GM13977 (cell line): Measurements from ENCODE around the gene ETV7.

ENCODE experiments used
- DNase-seq: peaks from one replicate; pipeline ENCODE4 v3.0.0; 2012; ENCODE audit warnings: low spot score
- in situ Hi-C: fragments of 300-500 bp; cut with MboI; formaldehyde crosslinking; loops from one replicate; pipeline ENCODE4 v1.12.0; 2022; ENCODE audit warnings: low sequenced_read_pairs, low pct_unique_long_range_greater_than_20kb, mixed read lengths, inconsistent platforms; ENCODE audit not compliant: unreplicated experiment
- TF ChIP-seq, protein P1 (sequence below): IDR thresholded peaks from 2 replicates; pipeline ENCODE4 v1.5.1; 2012; ENCODE audit warnings: mild to moderate bottlenecking, control low read depth; ENCODE audit not compliant: insufficient read depth; ENCODE audit errors: extremely low read depth, missing control alignments

The ETV7 gene

DNA sequence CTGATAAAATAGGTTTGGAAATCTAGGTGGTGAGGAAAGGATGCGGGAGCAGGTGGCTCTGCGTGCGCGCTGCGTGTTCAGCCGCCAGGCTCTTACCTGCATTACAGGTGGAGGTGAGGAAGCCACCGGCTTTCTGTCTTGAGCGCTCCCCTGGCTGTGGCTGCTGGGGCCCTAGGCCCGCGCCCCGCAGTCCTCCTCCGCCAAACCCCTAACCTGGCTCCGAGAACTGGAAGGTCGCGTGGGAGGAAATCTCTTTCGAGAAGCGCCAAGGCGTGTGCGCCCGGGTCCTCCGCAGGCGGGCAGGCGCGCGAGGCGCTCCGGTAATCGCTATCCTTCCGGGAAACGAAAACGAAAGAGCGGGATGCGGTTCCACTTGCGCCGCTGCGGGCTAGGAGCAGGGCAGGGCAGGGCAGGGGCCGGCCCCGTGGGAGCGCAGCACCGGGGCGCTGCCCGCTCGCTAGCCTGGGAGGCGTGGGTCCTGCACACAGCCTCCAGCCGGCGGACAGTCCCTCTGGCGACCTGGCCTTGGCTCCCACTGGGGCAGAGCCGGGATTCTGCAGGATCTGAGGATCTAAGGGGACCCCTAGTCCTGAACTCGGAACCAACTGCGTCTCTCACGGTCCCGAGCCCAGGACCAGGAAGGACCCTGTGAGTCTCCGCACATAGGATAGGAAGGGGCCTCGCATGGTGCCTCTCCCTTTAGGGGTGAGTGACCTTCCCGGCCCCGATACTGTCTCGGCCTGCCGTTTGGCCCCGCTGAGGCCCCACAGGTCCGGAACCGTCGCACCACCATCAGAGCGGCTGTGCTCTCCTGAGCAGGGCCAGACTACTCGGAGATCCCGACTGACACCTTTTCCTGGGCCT lies at the start of gene ETV7:
TSS of gene ETV7 (minus strand) at position 230 of the 864 bp plus-strand sequence. CDS start at position 102, 128 bp downstream.
- in situ Hi-C loops, result no loop called here
- peak; percentile 57 for DNase-seq
- TF ChIP-seq, protein P1, sequence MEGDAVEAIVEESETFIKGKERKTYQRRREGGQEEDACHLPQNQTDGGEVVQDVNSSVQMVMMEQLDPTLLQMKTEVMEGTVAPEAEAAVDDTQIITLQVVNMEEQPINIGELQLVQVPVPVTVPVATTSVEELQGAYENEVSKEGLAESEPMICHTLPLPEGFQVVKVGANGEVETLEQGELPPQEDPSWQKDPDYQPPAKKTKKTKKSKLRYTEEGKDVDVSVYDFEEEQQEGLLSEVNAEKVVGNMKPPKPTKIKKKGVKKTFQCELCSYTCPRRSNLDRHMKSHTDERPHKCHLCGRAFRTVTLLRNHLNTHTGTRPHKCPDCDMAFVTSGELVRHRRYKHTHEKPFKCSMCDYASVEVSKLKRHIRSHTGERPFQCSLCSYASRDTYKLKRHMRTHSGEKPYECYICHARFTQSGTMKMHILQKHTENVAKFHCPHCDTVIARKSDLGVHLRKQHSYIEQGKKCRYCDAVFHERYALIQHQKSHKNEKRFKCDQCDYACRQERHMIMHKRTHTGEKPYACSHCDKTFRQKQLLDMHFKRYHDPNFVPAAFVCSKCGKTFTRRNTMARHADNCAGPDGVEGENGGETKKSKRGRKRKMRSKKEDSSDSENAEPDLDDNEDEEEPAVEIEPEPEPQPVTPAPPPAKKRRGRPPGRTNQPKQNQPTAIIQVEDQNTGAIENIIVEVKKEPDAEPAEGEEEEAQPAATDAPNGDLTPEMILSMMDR, result no peak

DNA sequence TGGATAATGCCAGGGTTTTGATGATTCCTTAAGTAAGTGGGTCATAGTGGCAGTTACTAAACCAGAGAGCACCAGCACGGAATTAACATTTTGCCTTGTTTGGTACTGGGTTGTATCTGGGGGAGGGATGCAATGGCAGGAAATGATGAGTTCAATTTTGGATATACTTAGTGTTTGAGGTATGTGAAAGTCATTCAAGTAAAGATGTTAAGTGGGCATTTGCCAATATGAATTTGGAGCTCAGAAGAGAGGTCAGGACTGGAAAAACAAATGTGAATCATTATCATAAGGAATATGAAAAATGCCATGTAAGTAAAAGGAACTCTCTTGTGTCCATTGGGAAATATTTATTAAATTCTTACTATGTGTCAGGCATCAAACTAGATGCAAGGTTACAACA lies 49.0 kb upstream of the ETV7 start:
- no peak for DNase-seq
- TF ChIP-seq, protein P1, result no peak
- in situ Hi-C loops, result loop anchor here (10.0 kb wide), 1 partner anchor 158 kb away; the partner anchor contains the start of gene SRSF3

DNA sequence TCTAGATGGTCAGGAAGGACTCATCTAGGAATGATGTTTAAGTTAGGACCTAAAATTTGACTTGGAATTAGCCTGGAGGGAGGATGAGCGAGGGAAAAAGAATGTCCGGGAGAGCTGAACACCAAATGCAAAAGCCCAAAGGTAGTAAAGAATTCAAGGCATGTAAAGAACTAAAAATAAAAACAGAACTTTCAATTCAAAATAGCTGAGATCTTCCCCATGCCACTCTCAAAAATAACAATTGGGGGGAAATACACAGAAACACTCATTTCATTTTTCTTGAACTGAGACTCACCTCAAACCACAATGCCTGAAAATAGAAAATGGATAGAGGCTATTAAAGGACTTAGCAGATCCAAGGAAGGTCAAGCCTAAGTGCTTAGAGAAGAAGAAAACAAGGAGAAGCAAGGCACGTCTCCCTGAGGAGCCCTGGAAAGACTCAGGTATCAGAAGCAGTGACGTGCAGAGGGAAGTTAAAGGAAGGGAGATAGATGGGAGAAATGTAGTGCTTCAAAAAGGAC lies 44.7 kb upstream of the ETV7 start:
- in situ Hi-C loops, result loop anchor here (10.0 kb wide), 1 partner anchor 163 kb away; the partner anchor contains the start of gene SRSF3
- peak; percentile 28 for DNase-seq
- TF ChIP-seq, protein P1, result no peak

DNA sequence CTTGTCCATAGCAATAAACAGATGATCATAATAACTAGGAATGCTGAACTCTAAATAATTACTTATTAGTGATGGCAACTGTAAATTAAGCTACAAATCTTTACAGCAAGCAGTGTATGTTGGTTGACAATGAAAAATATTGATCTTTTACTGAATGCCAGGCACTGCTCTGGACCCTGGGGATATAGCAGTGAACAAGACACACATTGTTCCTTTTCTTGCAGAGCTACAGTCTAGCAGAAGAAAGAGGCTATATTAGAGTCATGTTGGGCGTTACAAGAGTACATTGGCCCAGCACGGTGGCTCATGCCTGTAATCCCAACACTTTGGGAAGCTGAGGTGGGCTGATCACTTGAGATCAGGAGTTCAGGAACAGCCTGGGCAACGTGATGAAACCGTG lies 43.7 kb upstream of the ETV7 start:
- TF ChIP-seq, protein P1, result no peak
- in situ Hi-C loops, result loop anchor here (10.0 kb wide), 1 partner anchor 164 kb away; the partner anchor contains the start of gene SRSF3
- DNase-seq, result no peak

DNA sequence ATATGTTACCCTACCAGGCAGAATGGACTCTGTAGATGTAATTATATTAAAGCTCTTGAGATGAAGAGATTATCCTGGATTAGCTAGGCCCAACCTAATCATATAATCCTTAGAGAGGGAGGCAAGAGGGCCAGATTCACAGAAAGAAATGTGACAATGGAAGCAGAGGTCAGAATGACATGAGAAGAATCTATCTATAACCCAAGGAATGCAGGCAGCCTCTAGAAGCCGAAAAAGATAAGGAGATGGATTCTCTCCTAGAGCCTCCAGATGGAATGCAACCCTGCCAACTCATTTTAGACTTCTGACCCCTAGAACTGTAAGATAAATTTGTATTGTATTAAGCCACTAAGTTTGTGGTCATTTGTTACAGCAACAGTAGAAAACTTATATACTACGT lies 42.9 kb upstream of the ETV7 start:
- in situ Hi-C loops, result loop anchor here (10.0 kb wide), 1 partner anchor 164 kb away; the partner anchor contains the start of gene SRSF3
- DNase-seq, result no peak
- TF ChIP-seq, protein P1, result no peak

DNA sequence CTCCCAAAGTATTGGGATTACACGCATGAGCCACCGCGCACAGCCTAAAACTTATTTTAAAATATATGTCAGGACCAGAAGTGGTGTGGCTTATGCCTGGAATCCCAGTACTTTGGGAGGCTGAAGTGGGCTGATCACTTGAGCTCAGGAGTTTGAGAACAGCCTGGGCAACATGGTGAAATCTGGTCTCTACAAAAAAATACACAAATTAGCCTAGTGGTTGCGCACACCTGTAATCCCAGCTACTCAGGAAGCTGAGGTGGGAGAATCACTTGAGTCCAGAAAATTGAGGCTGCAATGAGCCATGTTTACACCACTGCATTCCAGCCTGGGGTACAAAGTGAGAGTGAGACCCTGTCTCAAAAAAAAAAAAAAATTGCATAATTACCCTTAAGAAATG lies 41.4 kb upstream of the ETV7 start:
- TF ChIP-seq, protein P1, result peak; percentile 35
- in situ Hi-C loops, result no loop called here
- no peak for DNase-seq
